ENCODE measurements around the gene DISC1.

DNA sequence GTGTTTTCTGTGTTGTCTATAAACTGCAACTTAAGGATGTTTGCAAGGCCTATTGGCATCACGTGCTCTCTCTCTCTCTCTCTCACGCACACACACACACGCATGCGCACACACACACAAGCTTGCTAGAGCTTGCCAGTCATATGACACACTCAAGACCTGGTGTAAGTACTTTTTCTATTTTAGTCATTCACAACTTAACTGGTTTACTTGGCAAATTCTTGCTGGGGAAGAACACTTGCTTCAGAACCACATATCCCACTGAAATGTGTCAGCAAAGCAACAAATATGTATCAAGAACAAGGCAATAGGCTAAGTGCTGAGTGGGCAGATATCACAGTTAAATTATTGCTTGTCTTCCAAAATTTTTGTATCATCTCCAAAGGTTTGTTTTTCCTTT, 107.8 kb downstream of the DISC1 start:
- TF ChIP-seq EP300 (IDR thresholded peaks at IDR 0.05) (no peak), CTCF (IDR thresholded peaks at IDR 0.05) (no peak)
